Measurements from ENCODE around the gene KCNK4. TPM values are rescaled to one million over a fixed set of nuclear protein-coding genes. Genes with fewer than 3 reads are reported as not detected.

The KCNK4 gene
- total and polyA plus RNA-seq, 2 of the 13 experiments (the other 11 are each of a cell fraction or from before 2014, with no cell fraction given) = not detected

DNA sequence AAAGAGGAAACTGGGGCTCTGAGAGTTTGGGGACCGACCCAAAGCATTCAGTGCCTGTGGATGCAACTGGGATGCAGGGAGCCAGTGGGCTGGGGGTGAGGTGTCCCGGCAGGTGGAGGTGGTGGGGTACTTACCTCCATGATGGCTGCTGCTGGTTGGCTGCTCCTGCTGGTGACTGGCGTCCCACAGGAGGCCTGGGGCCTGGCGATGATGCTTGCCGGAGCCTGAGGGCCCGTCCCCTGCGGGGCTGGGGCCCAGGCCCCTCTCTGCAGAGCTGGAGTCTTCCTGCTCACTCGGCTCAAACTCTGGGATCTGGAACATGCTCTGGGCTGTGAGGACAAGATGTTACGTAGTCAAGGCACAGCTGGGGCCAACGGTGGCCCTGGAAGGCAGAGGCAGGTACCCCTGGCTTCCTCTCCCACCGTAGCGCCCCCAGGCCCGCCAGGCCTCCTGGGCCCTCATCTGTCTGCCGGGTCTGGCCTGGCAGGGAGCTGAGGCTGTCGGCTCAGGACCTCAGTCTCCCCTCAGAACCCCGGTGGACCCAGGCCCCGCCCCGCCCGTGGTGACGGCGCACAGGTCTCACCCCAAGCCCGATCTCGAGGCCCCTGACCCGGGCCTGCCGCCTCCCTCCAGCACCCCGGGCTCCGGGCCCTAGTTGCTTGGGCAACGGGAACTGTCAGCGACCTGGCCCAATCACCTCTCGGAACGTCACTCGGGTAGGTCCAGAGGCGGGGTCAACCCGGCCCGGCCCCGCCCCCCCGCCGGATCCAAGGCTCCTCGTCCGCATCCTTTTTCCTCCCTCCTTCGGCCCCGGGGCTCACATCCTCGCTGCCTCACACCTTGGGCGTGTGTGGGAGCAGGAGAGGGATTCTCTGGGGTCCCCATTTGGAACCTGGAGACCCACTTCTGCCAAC lies 6.8 kb upstream of the KCNK4 start, which contains the start of gene BAD (continued):
- TF ChIP-seq TRIM22 (IDR thresholded peaks at IDR 0.05) (no peak), SP1 (IDR thresholded peaks at IDR 0.05) (no peak), SP1 (CRISPR knock-in tag; IDR thresholded peaks at IDR 0.05) (peak; percentile 64), DNMT1 (CRISPR knock-in tag; IDR thresholded peaks at IDR 0.05) (no peak), ZNF672 (CRISPR knock-in tag; IDR thresholded peaks at IDR 0.05) (no peak), IRF2 (CRISPR knock-in tag; IDR thresholded peaks at IDR 0.05) (no peak), ZSCAN30 (CRISPR knock-in tag; IDR thresholded peaks at IDR 0.05) (no peak), HMG20B (CRISPR knock-in tag; conservative IDR thresholded peaks at IDR 0.05) (no peak), FOSL2 (CRISPR knock-in tag; IDR thresholded peaks at IDR 0.05) (no peak), NR2F2 (IDR thresholded peaks at IDR 0.05; ENCODE audit: borderline replicate concordance, low read depth) (no peak), HIVEP1 (CRISPR knock-in tag; IDR thresholded peaks at IDR 0.05) (no peak; the same call in 1 of the 2 replicates), ZNF101 (CRISPR knock-in tag; IDR thresholded peaks at IDR 0.05; ENCODE audit: borderline replicate concordance, low read depth) (no peak), ZBTB46 (CRISPR knock-in tag; IDR thresholded peaks at IDR 0.05; ENCODE audit: borderline replicate concordance) (no peak), ZNF552 (CRISPR knock-in tag; IDR thresholded peaks at IDR 0.05; ENCODE audit: borderline replicate concordance) (no peak), THAP9 (CRISPR knock-in tag; IDR thresholded peaks at IDR 0.05; ENCODE audit: borderline replicate concordance) (peak; percentile 46; the same call in 1 of the 2 replicates), ZSCAN21 (CRISPR knock-in tag; IDR thresholded peaks at IDR 0.05; ENCODE audit: borderline replicate concordance) (no peak; the same call in 1 of the 2 replicates), GATA4 (IDR thresholded peaks at IDR 0.05; ENCODE audit: borderline replicate concordance, low read depth) (0 out of 2 replicates have a peak, but pooled peaks have one; percentile 24), ZSCAN20 (CRISPR knock-in tag; IDR thresholded peaks at IDR 0.05; ENCODE audit: borderline replicate concordance) (no peak), MZF1 (CRISPR knock-in tag; IDR thresholded peaks at IDR 0.05; ENCODE audit: borderline replicate concordance) (no peak), CCDC6 (CRISPR knock-in tag; IDR thresholded peaks at IDR 0.05) (no peak)
- TF ChIP-seq, protein P1, sequence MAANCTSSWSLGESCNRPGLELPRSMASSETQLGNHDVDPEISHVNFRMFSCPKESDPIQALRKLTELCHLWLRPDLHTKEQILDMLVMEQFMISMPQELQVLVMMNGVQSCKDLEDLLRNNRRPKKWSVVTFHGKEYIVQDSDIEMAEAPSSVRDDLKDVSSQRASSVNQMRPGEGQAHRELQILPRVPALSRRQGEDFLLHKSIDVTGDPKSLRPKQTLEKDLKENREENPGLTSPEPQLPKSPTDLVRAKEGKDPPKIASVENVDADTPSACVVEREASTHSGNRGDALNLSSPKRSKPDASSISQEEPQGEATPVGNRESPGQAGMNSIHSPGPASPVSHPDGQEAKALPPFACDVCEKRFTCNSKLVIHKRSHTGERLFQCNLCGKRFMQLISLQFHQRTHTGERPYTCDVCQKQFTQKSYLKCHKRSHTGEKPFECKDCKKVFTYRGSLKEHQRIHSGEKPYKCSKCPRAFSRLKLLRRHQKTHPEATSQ (CRISPR knock-in tag; IDR thresholded peaks at IDR 0.05; ENCODE audit: borderline replicate concordance) = no peak

Measured in HepG2 (cell line).